ENCODE data around the gene CCL23.

GRCh38 chr17:36008998-36009665, 8.6 kb downstream of the CCL23 start:
- TF ChIP-seq EZH2phosphoT487 (conservative IDR thresholded peaks at IDR 0.05; ENCODE audit: low read length) (no peak), CTCF (IDR thresholded peaks at IDR 0.05; ENCODE audit: insufficient read depth, low read length, poor library complexity, severe bottlenecking) (peak; percentile 62)
